ACC112 (cell line): Measurements from ENCODE around the gene SMC3.
"Not testable (repeated sequence)": the region's sequence is repeated elsewhere in the genome, so short reads cannot be mapped to it uniquely, and the experiment has no call there.

Source experiments
- H2AFZ ChIP-seq: fragments of 200-600 bp; sonication (generic); one replicate; pipeline ENCODE4 v1.6.0; 2017; ENCODE audit warnings: antibody characterized with exemption, low read length; ENCODE audit not compliant: unreplicated experiment
- H3K27ac ChIP-seq: fragments of 200-600 bp; sonication (generic); 2 replicates; pipeline ENCODE4 v1.5.1; 2014; ENCODE audit warnings: low read depth, mild to moderate bottlenecking, antibody characterized with exemption, low read length, moderate library complexity
- H3K27me3 ChIP-seq: fragments of 200-600 bp; sonication (generic); 2 replicates; pipeline ENCODE4 v1.6.1; 2014; ENCODE audit warnings: mild to moderate bottlenecking, antibody characterized with exemption, low read length, moderate library complexity, mixed read lengths; ENCODE audit not compliant: insufficient read depth
- H3K36me3 ChIP-seq: fragments of 200-600 bp; sonication (generic); 2 replicates; pipeline ENCODE4 v1.6.1; 2016; ENCODE audit warnings: mild to moderate bottlenecking, antibody characterized with exemption, low read length, moderate library complexity, mixed read lengths; ENCODE audit not compliant: insufficient read depth
- H3K4me1 ChIP-seq: fragments of 200-600 bp; sonication (generic); one replicate; pipeline ENCODE4 v1.6.1; 2016; ENCODE audit warnings: low read length, mixed read lengths; ENCODE audit not compliant: insufficient read depth, unreplicated experiment, control insufficient read depth
- H3K4me3 ChIP-seq: fragments of 200-600 bp; sonication (generic); 2 replicates; pipeline ENCODE4 v1.5.1; 2014; ENCODE audit warnings: mild to moderate bottlenecking, low read depth, low read length
- H3K79me2 ChIP-seq: fragments of 200-600 bp; sonication (generic); one replicate; pipeline ENCODE4 v1.6.0; 2016; ENCODE audit warnings: low read length; ENCODE audit not compliant: control insufficient read depth, unreplicated experiment, insufficient read depth

SMC3 gene

GRCh38 chr10:110577056-110577455, 9.6 kb downstream of the SMC3 start:
- Histone ChIP-seq H3K27ac (peak overlapping the region; percentile 69), H3K27me3 (no peaks in the 10 kb centered on the region), H3K36me3 (peaks cover 34% of the 10 kb centered on the region), H2AFZ (no peak overlapping the region), H3K4me1 (peaks cover 30% of the 10 kb centered on the region), H3K79me2 (peaks cover 41% of the 10 kb centered on the region), H3K4me3 (no peak overlapping the region)

- no peaks in the 10 kb centered on the region for H3K4me1 ChIP-seq
- H3K4me3 ChIP-seq, result no peak overlapping the region
- H2AFZ ChIP-seq, result no peak overlapping the region
- H3K36me3 ChIP-seq, result peaks cover 48% of the 10 kb centered on the region
- H3K79me2 ChIP-seq, result no peaks in the 10 kb centered on the region
- H3K27ac ChIP-seq, result no peak overlapping the region
- no peaks in the 10 kb centered on the region for H3K27me3 ChIP-seq
Measured at GRCh38 chr10:110584006-110584405, 16.5 kb downstream of the SMC3 start.

GRCh38 chr10:110591760-110592159, 24.3 kb downstream of the SMC3 start:
- H3K27me3 ChIP-seq, result no peaks in the 10 kb centered on the region
- no peak overlapping the region for H2AFZ ChIP-seq
- H3K27ac ChIP-seq, result no peak overlapping the region
- H3K79me2 ChIP-seq, result no peaks in the 10 kb centered on the region
- H3K4me1 ChIP-seq, result no peaks in the 10 kb centered on the region
- peaks cover 36% of the 10 kb centered on the region for H3K36me3 ChIP-seq
- no peak overlapping the region for H3K4me3 ChIP-seq

- Histone ChIP-seq H2AFZ (no peak overlapping the region), H3K27ac (no peak overlapping the region), H3K4me3 (no peak overlapping the region), H3K27me3 (no peaks in the 10 kb centered on the region), H3K4me1 (no peaks in the 10 kb centered on the region), H3K36me3 (peaks cover 34% of the 10 kb centered on the region), H3K79me2 (no peaks in the 10 kb centered on the region)
Measured at GRCh38 chr10:110597476-110597875, 30.0 kb downstream of the SMC3 start.

- H3K4me3 ChIP-seq, result no peak overlapping the region
- H3K27me3 ChIP-seq, result no peaks in the 10 kb centered on the region
- no peak overlapping the region for H2AFZ ChIP-seq
- H3K36me3 ChIP-seq, result peaks cover 24% of the 10 kb centered on the region
- H3K4me1 ChIP-seq, result no peaks in the 10 kb centered on the region
- H3K27ac ChIP-seq, result no peak overlapping the region
- no peaks in the 10 kb centered on the region for H3K79me2 ChIP-seq
Measured at GRCh38 chr10:110600487-110601101, 33.1 kb downstream of the SMC3 start.

- no peaks in the 10 kb centered on the region for H3K79me2 ChIP-seq
- H3K4me3 ChIP-seq, result no peak overlapping the region
- H3K27me3 ChIP-seq, result no peaks in the 10 kb centered on the region
- no peak overlapping the region for H2AFZ ChIP-seq
- peaks cover 23% of the 10 kb centered on the region for H3K36me3 ChIP-seq
- H3K27ac ChIP-seq, result no peak overlapping the region
- H3K4me1 ChIP-seq, result no peaks in the 10 kb centered on the region
Measured at GRCh38 chr10:110601581-110601980, 34.1 kb downstream of the SMC3 start.

- no peak overlapping the region for H2AFZ ChIP-seq
- no peaks in the 10 kb centered on the region for H3K4me1 ChIP-seq
- H3K36me3 ChIP-seq, result peaks cover 10% of the 10 kb centered on the region
- H3K79me2 ChIP-seq, result no peaks in the 10 kb centered on the region
- no peak overlapping the region for H3K27ac ChIP-seq
- H3K27me3 ChIP-seq, result no peaks in the 10 kb centered on the region
- H3K4me3 ChIP-seq, result no peak overlapping the region
Measured at GRCh38 chr10:110608087-110608486, 40.6 kb downstream of the SMC3 start.

- H2AFZ ChIP-seq, result no peak overlapping the region
- H3K4me1 ChIP-seq, result no peaks in the 10 kb centered on the region
- no peaks in the 10 kb centered on the region for H3K79me2 ChIP-seq
- H3K36me3 ChIP-seq, result peaks cover 6% of the 10 kb centered on the region
- no peak overlapping the region for H3K27ac ChIP-seq
- no peak overlapping the region for H3K4me3 ChIP-seq
- H3K27me3 ChIP-seq, result no peaks in the 10 kb centered on the region
Measured at GRCh38 chr10:110609605-110610004, 42.1 kb downstream of the SMC3 start.

- no peak overlapping the region for H2AFZ ChIP-seq
- H3K4me3 ChIP-seq, result no peak overlapping the region
- peaks cover 6% of the 10 kb centered on the region for H3K36me3 ChIP-seq
- H3K4me1 ChIP-seq, result no peaks in the 10 kb centered on the region
- no peaks in the 10 kb centered on the region for H3K79me2 ChIP-seq
- H3K27me3 ChIP-seq, result no peaks in the 10 kb centered on the region
- no peak overlapping the region for H3K27ac ChIP-seq
Measured at GRCh38 chr10:110610308-110610774, 42.8 kb downstream of the SMC3 start.

- not testable (repeated sequence) for H3K27ac ChIP-seq, H2AFZ ChIP-seq, H3K4me3 ChIP-seq, H3K4me1 ChIP-seq, H3K79me2 ChIP-seq, H3K36me3 ChIP-seq, H3K27me3 ChIP-seq
Measured at GRCh38 chr10:110610781-110611180, 43.3 kb downstream of the SMC3 start.

- H3K27ac ChIP-seq, result no peak overlapping the region
- H2AFZ ChIP-seq, result no peak overlapping the region
- H3K36me3 ChIP-seq, result no peaks in the 10 kb centered on the region
- no peaks in the 10 kb centered on the region for H3K79me2 ChIP-seq
- no peaks in the 10 kb centered on the region for H3K27me3 ChIP-seq
- H3K4me1 ChIP-seq, result no peaks in the 10 kb centered on the region
- no peak overlapping the region for H3K4me3 ChIP-seq
Measured at GRCh38 chr10:110612087-110612486, 44.6 kb downstream of the SMC3 start.
